Suprapubic skin (tissue), 3 donors: ENCODE data around the gene GAL3ST1.

ENCODE experiments used
- CTCF ChIP-seq, 2 donors: fragments of 200-600 bp in 1 of 2; fragments of 450-650 bp in 1 of 2; sonication (generic) in 1 of 2; IDR thresholded peaks; one replicate each; pipeline ENCODE4 v1.5.1; 2016 to 2019; ENCODE audit warnings: antibody characterized with exemption in 2 of 2, mild to moderate bottlenecking in 1 of 2, moderate library complexity in 1 of 2
- POLR2A ChIP-seq, 2 donors: fragments of 450-650 bp; IDR thresholded peaks; one replicate each; pipeline ENCODE4 v1.6.1; 2017; ENCODE audit warnings: antibody characterized with exemption in 2 of 2, mild to moderate bottlenecking in 2 of 2, moderate library complexity in 2 of 2

GRCh38 chr22:30511911-30512310 lies 62.6 kb downstream of the GAL3ST1 start:
- TF ChIP-seq CTCF (IDR thresholded peaks at IDR 0.05): no peak
- TF ChIP-seq POLR2A (IDR thresholded peaks at IDR 0.05): no peak
